KG1 (cell line): ENCODE results near the gene PDE9A.

ENCODE experiments used
- DNase-seq: peaks from one replicate; lab custom pipeline; 2025; lab: John Stamatoyannopoulos, UW

PDE9A gene

GRCh38 chr21:42642219-42642745, 11.1 kb upstream of the PDE9A start:
- DNase-seq: no peak

- DNase-seq: no peak
Observed at GRCh38 chr21:42644223-42645208, 8.9 kb upstream of the PDE9A start.

GRCh38 chr21:42645211-42646075, 8.0 kb upstream of the PDE9A start:
- no peak for DNase-seq

- DNase-seq: no peak
Observed at GRCh38 chr21:42646076-42646825, 7.2 kb upstream of the PDE9A start.

GRCh38 chr21:42646836-42647235, 6.6 kb upstream of the PDE9A start:
- DNase-seq: no peak

- no peak for DNase-seq
Observed at GRCh38 chr21:42648606-42649005, 4.8 kb upstream of the PDE9A start.

- DNase-seq: no peak
Observed at GRCh38 chr21:42649122-42650032, 4.0 kb upstream of the PDE9A start.

- no peak for DNase-seq
Observed at GRCh38 chr21:42650033-42650370, 3.4 kb upstream of the PDE9A start.

GRCh38 chr21:42650441-42651421, 2.7 kb upstream of the PDE9A start:
- DNase-seq: no peak

- no peak for DNase-seq
Observed at GRCh38 chr21:42651515-42652401, 1.7 kb upstream of the PDE9A start.

- DNase-seq: no peak
Observed at GRCh38 chr21:42652527-42653230, 742 bp upstream of the PDE9A start.

GRCh38 chr21:42654179-42654912, 925 bp downstream of the PDE9A start:
- no peak for DNase-seq

GRCh38 chr21:42654913-42655795, 1.7 kb downstream of the PDE9A start:
- DNase-seq: no peak

GRCh38 chr21:42655796-42656770, 2.7 kb downstream of the PDE9A start:
- DNase-seq: no peak

- no peak for DNase-seq
Observed at GRCh38 chr21:42656872-42657271, 3.5 kb downstream of the PDE9A start.
